K562 (cell line): ENCODE measurements around the gene ITGB5. TPM values are rescaled to one million over a fixed set of nuclear protein-coding genes. Genes with fewer than 3 reads are reported as not detected.

Source experiments
- ATAC-seq: fragments of 200-7000 bp; cut with Tn5 transposase; 3 replicates; pipeline ENCODE4 v1.9.1; 2020; ENCODE audit warnings: moderate library complexity
- BruUV-seq: library from RNA; stranded (reverse); fragments of 400-500 nt; replicated peaks from 2 replicates; lab custom pipeline; 2021; lab: Mats Ljungman, UMichigan
- CTCF ChIA-PET: fragments of 300-600 bp; formaldehyde crosslinking; extraction: SDS; loops from one replicate; lab custom pipeline; 2021; ENCODE audit warnings: low intra/inter-chr PET ratio; lab: Yijun Ruan, JAX
- POLR2A ChIA-PET: fragments of 300-600, 350-650 bp; sonication (Branson Sonifier 250); formaldehyde crosslinking; extraction: SDS; loops from one replicate; lab custom pipeline; 2021; ENCODE audit warnings: antibody characterized with exemption, inconsistent platforms; lab: Yijun Ruan, JAX
- DNase-seq, 4 experiments: peaks; one replicate each; pipeline versions ENCODE4 v3.0.0 to v3.0.0-alpha.2; 2011 to 2018; ENCODE audit warnings: low spot score in 3 of 4, mixed read lengths in 3 of 4; ENCODE audit errors: extremely low read depth in 1 of 4
- FAIRE-seq: peaks from 2 replicates; lab custom pipeline; 2011; peaks lifted over from hg19 to GRCh38; lab: Jason Lieb, UNC
- H2AFZ ChIP-seq: 2 replicates; pipeline ENCODE4 v1.6.0; 2011; ENCODE audit warnings: low read depth, low read length, control low read depth, inconsistent platforms
- H3K27ac ChIP-seq: fragments of 200-600 bp; 3 replicates; pipeline ENCODE4 v1.8.0; 2011; ENCODE audit warnings: low read depth, mild to moderate bottlenecking, control low read depth, inconsistent platforms, low read length, moderate library complexity, mixed read lengths; ENCODE audit errors: extremely low read depth
- H3K27me3 ChIP-seq, 2 experiments: fragments of 300-600 bp in 1 of 2; 2 replicates in 1 of 2; 3 replicates in 1 of 2; pipeline versions ENCODE4 v1.6.0 to v1.8.0; 2011; ENCODE audit warnings: inconsistent platforms in 2 of 2, low read length in 2 of 2, mild to moderate bottlenecking in 1 of 2, mixed read lengths in 1 of 2, moderate library complexity in 1 of 2; ENCODE audit not compliant: control insufficient read depth in 2 of 2, insufficient read depth in 2 of 2
- H3K36me3 ChIP-seq: fragments of 300-600 bp; 3 replicates; pipeline ENCODE4 v1.8.0; 2011; ENCODE audit warnings: mild to moderate bottlenecking, low read length, inconsistent platforms; ENCODE audit not compliant: control insufficient read depth, insufficient read depth
- H3K4me1 ChIP-seq, 2 experiments: fragments of 200-600 bp in 1 of 2; replicated peaks in 1 of 2; 2 replicates in 1 of 2; 3 replicates in 1 of 2; pipeline versions ENCODE4 v1.5.1 to v1.8.0; 2011; ENCODE audit warnings: inconsistent platforms in 2 of 2, low read length in 2 of 2, mild to moderate bottlenecking in 1 of 2, mixed read lengths in 1 of 2, moderate library complexity in 1 of 2; ENCODE audit not compliant: control insufficient read depth in 2 of 2, insufficient read depth in 2 of 2
- H3K4me2 ChIP-seq: 2 replicates; pipeline ENCODE4 v1.6.1; 2011; ENCODE audit warnings: low read length, control low read depth, inconsistent platforms, mixed read lengths; ENCODE audit not compliant: insufficient read depth
- H3K4me3 ChIP-seq: fragments of 200-600 bp; sonication (generic), shearing (Covaris generic); 2 replicates; pipeline ENCODE4 v1.5.1; 2016; ENCODE audit warnings: control low read depth, inconsistent platforms
- H3K79me2 ChIP-seq: fragments of 200-600 bp; 3 replicates; pipeline ENCODE4 v1.8.0; 2011; ENCODE audit warnings: low read length, inconsistent platforms; ENCODE audit not compliant: control insufficient read depth, insufficient read depth
- H3K9ac ChIP-seq, 2 experiments: 2 replicates each; pipeline versions ENCODE4 v1.6.0 to v1.6.1; 2011; ENCODE audit warnings: low read depth in 2 of 2, low read length in 2 of 2, control low read depth in 1 of 2, inconsistent platforms in 1 of 2, mild to moderate bottlenecking in 1 of 2, mixed read lengths in 1 of 2; ENCODE audit not compliant: insufficient read depth in 1 of 2
- H3K9me1 ChIP-seq: one replicate; pipeline ENCODE4 v1.6.0; 2011; ENCODE audit warnings: inconsistent platforms, mild to moderate bottlenecking, low read length, moderate library complexity; ENCODE audit not compliant: control insufficient read depth, insufficient read depth
- H3K9me3 ChIP-seq: replicated peaks from 2 replicates; pipeline ENCODE4 v1.5.1; 2011; ENCODE audit warnings: low read depth, low read length, inconsistent platforms; ENCODE audit not compliant: control insufficient read depth, insufficient read depth
- H4K20me1 ChIP-seq: replicated peaks from 2 replicates; pipeline ENCODE4 v1.6.1; 2011; ENCODE audit warnings: low read length, inconsistent platforms, mixed read lengths; ENCODE audit not compliant: control insufficient read depth, insufficient read depth
- MBD2 ChIP-seq: sonication (generic); IDR thresholded peaks from 2 replicates; pipeline ENCODE4 v1.6.1; 2016; ENCODE audit warnings: low read depth, borderline replicate concordance
- RBFOX2 ChIP-seq: fragments of 200-400 bp; formaldehyde crosslinking; IDR thresholded peaks from 2 replicates; pipeline ENCODE4 v1.6.1; 2017; ENCODE audit warnings: low read depth, mild to moderate bottlenecking, low read length, moderate library complexity
- RHOXF2B ChIP-seq: fragments of 250-450 bp; sonication (Bioruptor Pico); conservative IDR thresholded peaks from 2 replicates; pipeline ENCODE4 v1.5.1; 2021
- ZC3H4 ChIP-seq: sonication (generic); formaldehyde crosslinking; IDR thresholded peaks from 2 replicates; pipeline ENCODE4 v1.9.0; 2021; ENCODE audit warnings: missing genetic modification reagents, borderline replicate concordance
- ZNF23 ChIP-seq: fragments of 250-450 bp; sonication (Bioruptor Pico); IDR thresholded peaks from 2 replicates; pipeline ENCODE4 v1.4.0; 2020; ENCODE audit warnings: mild to moderate bottlenecking
- ZNF764 ChIP-seq: fragments of 250-450 bp; sonication (Bioruptor Pico); IDR thresholded peaks from 2 replicates; pipeline ENCODE4 v1.4.0; 2020; ENCODE audit warnings: low read depth, mild to moderate bottlenecking, moderate library complexity
- WGBS: fragments of 100-300 bp; shearing (Covaris generic); methylation state at CpG from one replicate; pipeline ENCODE4 v1.1.6; 2016; ENCODE audit warnings: low coverage, mixed read lengths; ENCODE audit not compliant: insufficient coverage; ENCODE audit errors: missing lambda C conversion rate; 5-methylcytosine and 5-hydroxymethylcytosine counted together
- in situ Hi-C: fragments of 300-500 bp; cut with MboI; formaldehyde crosslinking; loops from 4 replicates; pipeline ENCODE4 v1.15.0; 2018; ENCODE audit warnings: inconsistent platforms, mixed read lengths
- intact Hi-C: fragments of 100-400 bp; cut with micrococcal nuclease; formaldehyde crosslinking; loops from 2 replicates; pipeline ENCODE4 v1.14.2; 2022
- polyA plus RNA-seq, 8 experiments: library from polyadenylated mRNA; depleted of rRNA in 4 of 8; stranded (reverse) in 5 of 8; unstranded in 3 of 8; fragments of >200 nt; fragmentation: Nextera tagmentation in 2 of 8; fragmentation: Illumina TruSeq in 1 of 8; extraction: Ambion mirVana in 2 of 8; extraction: Trizol in 1 of 8; gene quantifications; 2 replicates each; pipeline versions ENCODE4 v1.2.1 to v1.2.3, GENCODE V29; 2011 to 2014; ENCODE audit warnings: inconsistent platforms in 1 of 8, missing spikeins in 1 of 8
- total RNA-seq, 7 experiments: library from RNA; depleted of rRNA in 6 of 7; stranded (reverse); fragments of >200 nt in 6 of 7; fragmentation: Illumina TruSeq in 2 of 7; extraction: Trizol in 2 of 7; gene quantifications; 2 replicates each; pipeline versions ENCODE4 v1.2.1 to v1.2.3, GENCODE V29; 2011 to 2021; ENCODE audit warnings: low replicate concordance in 1 of 7
- TF ChIP-seq, protein P1 (sequence below): fragments of 450-650 bp; IDR thresholded peaks from 2 replicates; pipeline ENCODE4 v1.6.1; 2018; ENCODE audit warnings: mild to moderate bottlenecking, low read depth; ENCODE audit not compliant: partially characterized antibody
- TF ChIP-seq, protein P2 (sequence below): fragments of 250-450 bp; sonication (Bioruptor Pico); IDR thresholded peaks from 2 replicates; pipeline ENCODE4 v1.5.0; 2021
- TF ChIP-seq, protein P3 (sequence below): fragments of 250-450 bp; sonication (Bioruptor Pico); IDR thresholded peaks from 2 replicates; pipeline ENCODE4 v1.4.0; 2020; ENCODE audit warnings: mild to moderate bottlenecking, moderate library complexity
- TF ChIP-seq, protein P4 (sequence below): fragments of 250-450 bp; sonication (Bioruptor Pico); IDR thresholded peaks from 2 replicates; pipeline ENCODE4 v1.4.0; 2020; ENCODE audit warnings: mild to moderate bottlenecking
- TF ChIP-seq, protein P5 (sequence below), 3 experiments: fragments of 200-800 bp in 1 of 3; fragments of 250-450 bp in 1 of 3; fragments of 450-650 bp in 1 of 3; sonication (Bioruptor Pico) in 1 of 3; sonication (Bioruptor generic) in 1 of 3; formaldehyde crosslinking in 1 of 3; IDR thresholded peaks; 2 replicates each; pipeline versions ENCODE4 v1.6.1 to v1.8.0; 2016 to 2022; ENCODE audit warnings: mild to moderate bottlenecking in 2 of 3, missing genetic modification characterization in 2 of 3, missing compliant biosample characterization in 1 of 3, moderate library complexity in 1 of 3

Gene ITGB5
- total and polyA plus RNA-seq, 9 of the 15 experiments (the other 6 are each of a cell fraction or from before 2014, with no cell fraction given), result 1.7 to 46.8 (median 9.9) TPM

DNA sequence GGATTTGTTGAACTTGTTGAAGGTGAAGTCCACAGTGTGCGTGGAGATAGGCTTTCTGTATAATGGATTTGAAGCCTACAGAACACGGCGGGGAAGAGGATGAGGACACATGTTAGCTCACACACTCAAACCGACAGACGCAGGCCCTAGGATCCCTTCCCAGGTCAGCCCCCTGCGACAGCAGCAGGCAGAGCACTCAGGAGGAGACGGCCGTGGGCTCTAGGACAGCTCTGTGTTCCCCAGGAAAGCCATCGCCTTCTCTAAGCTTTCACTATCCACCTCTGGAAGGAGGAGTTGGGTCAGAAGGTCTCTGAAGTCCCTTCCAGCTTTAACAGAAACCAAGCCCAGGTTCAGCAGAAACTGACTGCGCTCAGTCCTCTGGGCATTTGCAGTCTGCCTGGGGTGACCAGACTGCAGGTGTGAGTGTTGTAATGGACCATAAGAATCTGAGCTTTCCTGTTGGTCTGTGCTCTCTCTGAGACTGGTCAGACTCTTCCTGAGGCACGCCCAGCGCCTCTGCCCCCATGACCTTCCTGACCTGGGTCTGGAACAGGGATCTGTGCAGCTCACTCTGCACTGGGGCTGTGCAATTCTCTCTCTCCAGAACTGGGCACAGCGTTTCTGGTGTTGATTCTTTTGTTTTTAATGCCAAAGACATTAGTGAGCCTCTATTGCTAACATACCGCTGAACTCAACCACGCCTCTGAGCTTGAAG lies 123.4 kb downstream of the ITGB5 start:
- no TSS peak for BruUV-seq
- no peak for TF ChIP-seq ZNF764
- TF ChIP-seq ZNF23 (CRISPR knock-in tag), result no peak
- TF ChIP-seq, protein P1, sequence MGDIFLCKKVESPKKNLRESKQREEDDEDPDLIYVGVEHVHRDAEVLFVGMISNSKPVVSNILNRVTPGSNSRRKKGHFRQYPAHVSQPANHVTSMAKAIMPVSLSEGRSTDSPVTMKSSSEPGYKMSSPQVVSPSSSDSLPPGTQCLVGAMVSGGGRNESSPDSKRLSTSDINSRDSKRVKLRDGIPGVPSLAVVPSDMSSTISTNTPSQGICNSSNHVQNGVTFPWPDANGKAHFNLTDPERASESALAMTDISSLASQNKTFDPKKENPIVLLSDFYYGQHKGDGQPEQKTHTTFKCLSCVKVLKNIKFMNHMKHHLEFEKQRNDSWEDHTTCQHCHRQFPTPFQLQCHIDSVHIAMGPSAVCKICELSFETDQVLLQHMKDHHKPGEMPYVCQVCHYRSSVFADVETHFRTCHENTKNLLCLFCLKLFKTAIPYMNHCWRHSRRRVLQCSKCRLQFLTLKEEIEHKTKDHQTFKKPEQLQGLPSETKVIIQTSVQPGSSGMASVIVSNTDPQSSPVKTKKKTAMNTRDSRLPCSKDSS, result no peak
- no peak for TF ChIP-seq RBFOX2
- TF ChIP-seq RHOXF2B, result no peak
- TF ChIP-seq, protein P2, sequence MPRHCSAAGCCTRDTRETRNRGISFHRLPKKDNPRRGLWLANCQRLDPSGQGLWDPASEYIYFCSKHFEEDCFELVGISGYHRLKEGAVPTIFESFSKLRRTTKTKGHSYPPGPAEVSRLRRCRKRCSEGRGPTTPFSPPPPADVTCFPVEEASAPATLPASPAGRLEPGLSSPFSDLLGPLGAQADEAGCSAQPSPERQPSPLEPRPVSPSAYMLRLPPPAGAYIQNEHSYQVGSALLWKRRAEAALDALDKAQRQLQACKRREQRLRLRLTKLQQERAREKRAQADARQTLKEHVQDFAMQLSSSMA (CRISPR knock-in tag), result no peak
- TF ChIP-seq MBD2, result no peak
- TF ChIP-seq, protein P3, sequence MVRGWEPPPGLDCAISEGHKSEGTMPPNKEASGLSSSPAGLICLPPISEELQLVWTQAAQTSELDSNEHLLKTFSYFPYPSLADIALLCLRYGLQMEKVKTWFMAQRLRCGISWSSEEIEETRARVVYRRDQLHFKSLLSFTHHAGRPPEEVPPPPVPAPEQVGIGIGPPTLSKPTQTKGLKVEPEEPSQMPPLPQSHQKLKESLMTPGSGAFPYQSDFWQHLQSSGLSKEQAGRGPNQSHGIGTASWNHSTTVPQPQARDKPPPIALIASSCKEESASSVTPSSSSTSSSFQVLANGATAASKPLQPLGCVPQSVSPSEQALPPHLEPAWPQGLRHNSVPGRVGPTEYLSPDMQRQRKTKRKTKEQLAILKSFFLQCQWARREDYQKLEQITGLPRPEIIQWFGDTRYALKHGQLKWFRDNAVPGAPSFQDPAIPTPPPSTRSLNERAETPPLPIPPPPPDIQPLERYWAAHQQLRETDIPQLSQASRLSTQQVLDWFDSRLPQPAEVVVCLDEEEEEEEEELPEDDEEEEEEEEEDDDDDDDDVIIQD, result no peak
- no peak for TF ChIP-seq ZC3H4
- TF ChIP-seq, protein P4, sequence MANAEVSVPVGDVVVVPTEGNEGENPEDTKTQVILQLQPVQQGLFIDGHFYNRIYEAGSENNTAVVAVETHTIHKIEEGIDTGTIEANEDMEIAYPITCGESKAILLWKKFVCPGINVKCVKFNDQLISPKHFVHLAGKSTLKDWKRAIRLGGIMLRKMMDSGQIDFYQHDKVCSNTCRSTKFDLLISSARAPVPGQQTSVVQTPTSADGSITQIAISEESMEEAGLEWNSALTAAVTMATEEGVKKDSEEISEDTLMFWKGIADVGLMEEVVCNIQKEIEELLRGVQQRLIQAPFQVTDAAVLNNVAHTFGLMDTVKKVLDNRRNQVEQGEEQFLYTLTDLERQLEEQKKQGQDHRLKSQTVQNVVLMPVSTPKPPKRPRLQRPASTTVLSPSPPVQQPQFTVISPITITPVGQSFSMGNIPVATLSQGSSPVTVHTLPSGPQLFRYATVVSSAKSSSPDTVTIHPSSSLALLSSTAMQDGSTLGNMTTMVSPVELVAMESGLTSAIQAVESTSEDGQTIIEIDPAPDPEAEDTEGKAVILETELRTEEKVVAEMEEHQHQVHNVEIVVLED (CRISPR knock-in tag), result no peak
- TF ChIP-seq, protein P5, sequence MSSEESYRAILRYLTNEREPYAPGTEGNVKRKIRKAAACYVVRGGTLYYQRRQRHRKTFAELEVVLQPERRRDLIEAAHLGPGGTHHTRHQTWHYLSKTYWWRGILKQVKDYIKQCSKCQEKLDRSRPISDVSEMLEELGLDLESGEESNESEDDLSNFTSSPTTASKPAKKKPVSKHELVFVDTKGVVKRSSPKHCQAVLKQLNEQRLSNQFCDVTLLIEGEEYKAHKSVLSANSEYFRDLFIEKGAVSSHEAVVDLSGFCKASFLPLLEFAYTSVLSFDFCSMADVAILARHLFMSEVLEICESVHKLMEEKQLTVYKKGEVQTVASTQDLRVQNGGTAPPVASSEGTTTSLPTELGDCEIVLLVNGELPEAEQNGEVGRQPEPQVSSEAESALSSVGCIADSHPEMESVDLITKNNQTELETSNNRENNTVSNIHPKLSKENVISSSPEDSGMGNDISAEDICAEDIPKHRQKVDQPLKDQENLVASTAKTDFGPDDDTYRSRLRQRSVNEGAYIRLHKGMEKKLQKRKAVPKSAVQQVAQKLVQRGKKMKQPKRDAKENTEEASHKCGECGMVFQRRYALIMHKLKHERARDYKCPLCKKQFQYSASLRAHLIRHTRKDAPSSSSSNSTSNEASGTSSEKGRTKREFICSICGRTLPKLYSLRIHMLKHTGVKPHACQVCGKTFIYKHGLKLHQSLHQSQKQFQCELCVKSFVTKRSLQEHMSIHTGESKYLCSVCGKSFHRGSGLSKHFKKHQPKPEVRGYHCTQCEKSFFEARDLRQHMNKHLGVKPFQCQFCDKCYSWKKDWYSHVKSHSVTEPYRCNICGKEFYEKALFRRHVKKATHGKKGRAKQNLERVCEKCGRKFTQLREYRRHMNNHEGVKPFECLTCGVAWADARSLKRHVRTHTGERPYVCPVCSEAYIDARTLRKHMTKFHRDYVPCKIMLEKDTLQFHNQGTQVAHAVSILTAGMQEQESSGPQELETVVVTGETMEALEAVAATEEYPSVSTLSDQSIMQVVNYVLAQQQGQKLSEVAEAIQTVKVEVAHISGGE (CRISPR knock-in tag; IDR thresholded peaks at IDR 0.05), result no peak

More for the DNA sequence above, 123.4 kb downstream of the ITGB5 start:
- CTCF ChIA-PET, result interaction anchor here (2.1 kb wide), 1 partner anchor 137 kb away, joined by 6 read pairs; no protein-coding TSS in a partner anchor
- Histone ChIP-seq H3K9ac (no peak overlapping the region), H3K4me3 (no peak overlapping the region), H3K4me2 (no peak overlapping the region), H2AFZ (no peak overlapping the region), H3K27me3 (no peaks in the 10 kb centered on the region; a peak in 1 of 5 replicates), H3K36me3 (no peaks in the 10 kb centered on the region; the same call in 2 of the 3 replicates), H4K20me1 (no peaks in the 10 kb centered on the region), H3K27ac (no peak overlapping the region), H3K4me1 (no peaks in the 10 kb centered on the region; a peak in 1 of 5 replicates), H3K9me1 (no peaks in the 10 kb centered on the region), H3K79me2 (no peaks in the 10 kb centered on the region), H3K9me3 (no peaks in the 10 kb centered on the region)
- no peak for ATAC-seq
- POLR2A ChIA-PET, result interaction anchor here (0.7 kb wide), 1 partner anchor 66 kb away, joined by 3 read pairs; no protein-coding TSS in a partner anchor
- intact Hi-C loops (loop anchor here (10.0 kb wide), 2 partner anchors 221 to 401 kb away; no protein-coding TSS in a partner anchor), in situ Hi-C loops (loop anchor here (5.0 to 10.0 kb wide), 2 partner anchors 138 to 821 kb away; no protein-coding TSS in a partner anchor)
- DNase-seq, result no peak
- FAIRE-seq, result no peak
- WGBS, result 65% methylated on average over 10 of the region's 15 CpGs
